ENCODE data around the gene HAPLN3.

GRCh38 chr15:88835646-88836045, 59.7 kb downstream of the HAPLN3 start:
- TF ChIP-seq POU2F2 (IDR thresholded peaks at IDR 0.05; ENCODE audit: low read depth, low read length): no peak
- no peak for TF ChIP-seq POLR2A (IDR thresholded peaks at IDR 0.05; ENCODE audit: low read depth, low read length)
- no peak for TF ChIP-seq POLR2AphosphoS5 (IDR thresholded peaks at IDR 0.05; ENCODE audit: low read depth, low read length)
